HG02870 (cell line): ENCODE data around the gene ICAM2.
"Not testable (repeated sequence)": the region's sequence is repeated elsewhere in the genome, so short reads cannot be mapped to it uniquely, and the experiment has no call there.

Source experiments
- ATAC-seq: cut with Tn5 transposase; IDR thresholded peaks from one replicate; pipeline ENCODE4 v1.9.1; 2021; ENCODE audit warnings: mild to moderate bottlenecking, moderate library complexity; ENCODE audit not compliant: unreplicated experiment

ICAM2 gene

GRCh38 chr17:64015447-64015846 is 5.0 kb downstream of the ICAM2 start:
- ATAC-seq: no peak

GRCh38 chr17:64009571-64010402 is 10.6 kb downstream of the ICAM2 start:
- no peak for ATAC-seq

- ATAC-seq: no peak
These were observed 11.6 kb downstream of the ICAM2 start for GRCh38 chr17:64008830-64009229.

- ATAC-seq: no peak
These were observed 12.1 kb downstream of the ICAM2 start for GRCh38 chr17:64008346-64008745.

GRCh38 chr17:64007838-64008282 is 12.6 kb downstream of the ICAM2 start:
- no peak for ATAC-seq

- not testable (repeated sequence) for ATAC-seq
These were observed 13.2 kb downstream of the ICAM2 start for GRCh38 chr17:64007089-64007837.

GRCh38 chr17:64006361-64007088 is 13.9 kb downstream of the ICAM2 start:
- ATAC-seq: no peak

GRCh38 chr17:64005734-64006167 is 14.7 kb downstream of the ICAM2 start:
- no peak for ATAC-seq

- ATAC-seq: no peak
These were observed 15.3 kb downstream of the ICAM2 start for GRCh38 chr17:64004903-64005733.

GRCh38 chr17:64004218-64004770 is 16.1 kb downstream of the ICAM2 start:
- ATAC-seq: no peak

GRCh38 chr17:64003526-64004121 is 16.8 kb downstream of the ICAM2 start:
- ATAC-seq: no peak

- ATAC-seq: no peak
These were observed 17.5 kb downstream of the ICAM2 start for GRCh38 chr17:64002658-64003525.

GRCh38 chr17:64001763-64002529 is 18.5 kb downstream of the ICAM2 start:
- no peak for ATAC-seq

GRCh38 chr17:64001091-64001579 is 19.3 kb downstream of the ICAM2 start:
- ATAC-seq: no peak

GRCh38 chr17:63999680-64000531 is 20.5 kb downstream of the ICAM2 start:
- no peak for ATAC-seq

- no peak for ATAC-seq
These were observed 21.4 kb downstream of the ICAM2 start for GRCh38 chr17:63998721-63999679.
